Keratinocyte (primary cell): ENCODE results near the gene SCD. TPM values are rescaled to one million over a fixed set of nuclear protein-coding genes. Genes with fewer than 3 reads are reported as not detected.
A peak's percentile ranks its signal among the peaks of the same experiment; 100 is the strongest.
"Not testable (repeated sequence)": the region's sequence is repeated elsewhere in the genome, so short reads cannot be mapped to it uniquely, and the experiment has no call there.

ENCODE experiments used
- DNase-seq: peaks from one replicate; pipeline ENCODE4 v3.0.0-alpha.2; 2011; ENCODE audit warnings: low read depth, missing footprints, low spot score
- FAIRE-seq: peaks from 2 replicates; lab custom pipeline; 2011; peaks lifted over from hg19 to GRCh38; lab: Jason Lieb, UNC
- H2AFZ ChIP-seq: 2 replicates; pipeline ENCODE4 v1.6.0; 2012; ENCODE audit warnings: low read length, control low read depth, inconsistent platforms; ENCODE audit not compliant: control insufficient read depth
- H3K27ac ChIP-seq: 2 replicates; pipeline ENCODE4 v1.5.1; 2011; ENCODE audit warnings: low read length; ENCODE audit not compliant: control insufficient read depth, insufficient read depth
- H3K27me3 ChIP-seq: 3 replicates; pipeline ENCODE4 v1.6.0; 2011; ENCODE audit warnings: low read length; ENCODE audit not compliant: control insufficient read depth, insufficient read depth; ENCODE audit errors: extremely low read depth
- H3K36me3 ChIP-seq, 2 experiments: 2 replicates in 1 of 2; 3 replicates in 1 of 2; pipeline ENCODE4 v1.5.1; 2011; ENCODE audit warnings: low read length in 2 of 2, mild to moderate bottlenecking in 1 of 2; ENCODE audit not compliant: control insufficient read depth in 2 of 2, insufficient read depth in 2 of 2; ENCODE audit errors: extremely low read depth in 1 of 2
- H3K4me1 ChIP-seq: 3 replicates; pipeline ENCODE4 v1.5.1; 2011; ENCODE audit warnings: low read length; ENCODE audit not compliant: control insufficient read depth, insufficient read depth; ENCODE audit errors: extremely low read depth
- H3K4me2 ChIP-seq: 3 replicates; pipeline ENCODE4 v1.6.0; 2011; ENCODE audit warnings: low read depth, low read length; ENCODE audit not compliant: control insufficient read depth, insufficient read depth; ENCODE audit errors: extremely low read depth
- H3K4me3 ChIP-seq, 3 experiments: fragments of 200-600 bp in 1 of 3; sonication (generic) in 1 of 3; 2 replicates in 2 of 3; 3 replicates in 1 of 3; pipeline ENCODE4 v1.5.1; 2011 to 2016; ENCODE audit warnings: low read length in 3 of 3, mild to moderate bottlenecking in 3 of 3, control low read depth in 2 of 3, inconsistent platforms in 1 of 3, low read depth in 1 of 3, mixed read lengths in 1 of 3, mixed run types in 1 of 3, moderate library complexity in 1 of 3; ENCODE audit not compliant: control insufficient read depth in 2 of 3, insufficient read depth in 2 of 3; ENCODE audit errors: extremely low read depth in 1 of 3
- H3K79me2 ChIP-seq: 2 replicates; pipeline ENCODE4 v1.6.0; 2012; ENCODE audit warnings: low read length; ENCODE audit not compliant: control insufficient read depth, insufficient read depth
- H3K9ac ChIP-seq: 3 replicates; pipeline ENCODE4 v1.6.0; 2011; ENCODE audit warnings: low read length; ENCODE audit not compliant: control insufficient read depth, insufficient read depth; ENCODE audit errors: extremely low read depth
- H3K9me1 ChIP-seq: 3 replicates; pipeline ENCODE4 v1.6.0; 2011; ENCODE audit warnings: low read length; ENCODE audit not compliant: control insufficient read depth, insufficient read depth; ENCODE audit errors: extremely low read depth
- H3K9me3 ChIP-seq: 2 replicates; pipeline ENCODE4 v1.5.1; 2012; ENCODE audit warnings: low read depth, low read length; ENCODE audit not compliant: control insufficient read depth
- H4K20me1 ChIP-seq: 3 replicates; pipeline ENCODE4 v1.6.0; 2011; ENCODE audit warnings: low read length; ENCODE audit not compliant: control insufficient read depth, insufficient read depth; ENCODE audit errors: extremely low read depth
- CTCF ChIP-seq, 3 experiments: IDR thresholded peaks in 1 of 3; conservative IDR thresholded peaks in 1 of 3; optimal IDR thresholded peaks in 1 of 3; 2 replicates in 2 of 3; 3 replicates in 1 of 3; pipeline versions ENCODE3 to v1.5.1; 2011; ENCODE audit warnings: low read length in 3 of 3, mild to moderate bottlenecking in 3 of 3, moderate library complexity in 2 of 3, control low read depth in 1 of 3, inconsistent platforms in 1 of 3; ENCODE audit not compliant: insufficient read depth in 2 of 3; ENCODE audit errors: extremely low read depth in 1 of 3
- EZH2 ChIP-seq: IDR thresholded peaks from one replicate; pipeline ENCODE4 v1.6.1; 2012; ENCODE audit warnings: inconsistent platforms, mild to moderate bottlenecking, low read length, moderate library complexity
- dilution Hi-C: fragments of 300-500 bp; cut with MboI; formaldehyde crosslinking; loops from one replicate; pipeline ENCODE4 v1.7.0; 2020; ENCODE audit warnings: low sequenced_read_pairs; ENCODE audit not compliant: extremely low pct_ligation_motif_present
- polyA plus RNA-seq, 5 experiments: library from polyadenylated mRNA; depleted of rRNA in 3 of 5; stranded (reverse) in 3 of 5; stranded (forward) in 1 of 5; unstranded in 1 of 5; fragments of >200 nt; gene quantifications; 1 replicate in 1 of 5; 2 replicates in 3 of 5; 3 replicates in 1 of 5; pipeline versions ENCODE4 v1.2.1 to v1.2.3, GENCODE V29; 2011 to 2012; ENCODE audit warnings: missing spikeins in 2 of 5, low read depth in 1 of 5, low replicate concordance in 1 of 5

Gene SCD
- polyA plus RNA-seq, 1 donor (not counting 4 experiments of a cell fraction or from before 2014, with no cell fraction given) = 1,275 TPM

- Histone ChIP-seq H3K36me3 (no peaks in the 10 kb centered on the region), H4K20me1 (no peaks in the 10 kb centered on the region), H3K9me3 (no peaks in the 10 kb centered on the region), H3K27ac (peak overlapping the region; percentile 100), H2AFZ (no peak overlapping the region), H3K9me1 (no peaks in the 10 kb centered on the region), H3K27me3 (no peaks in the 10 kb centered on the region), H3K79me2 (no peaks in the 10 kb centered on the region), H3K4me2 (peak overlapping the region; percentile 91), H3K4me1 (peaks cover 49% of the 10 kb centered on the region), H3K9ac (peak overlapping the region; percentile 99), H3K4me3 (peak overlapping the region; percentile 34 to 74 (median 51))
- TF ChIP-seq CTCF (optimal IDR thresholded peaks at IDR 0.05 in 1 of 3, IDR thresholded peaks at IDR 0.05 in 1 of 3, conservative IDR thresholded peaks at IDR 0.05 in 1 of 3; ENCODE audit: extremely low read depth in 1 of 3, insufficient read depth in 2 of 3, low read length in 3 of 3) (no peak), EZH2 (no peak)
- FAIRE-seq (no peak), DNase-seq (no peak)
- dilution Hi-C loops = no loop called here
Measured at GRCh38 chr10:100374200-100374655, 27.2 kb downstream of the SCD start.

GRCh38 chr10:100374677-100375353 lies 27.8 kb downstream of the SCD start:
- H3K4me2 ChIP-seq = peak overlapping the region; percentile 91
- H3K9me3 ChIP-seq, H3K9me1 ChIP-seq, dilution Hi-C loops, H2AFZ ChIP-seq, DNase-seq, FAIRE-seq, H3K36me3 ChIP-seq, H3K79me2 ChIP-seq, H4K20me1 ChIP-seq, H3K27me3 ChIP-seq: not testable (repeated sequence)
- H3K4me1 ChIP-seq = peaks cover 49% of the 10 kb centered on the region
- H3K9ac ChIP-seq = peak overlapping the region; percentile 99
- peak overlapping the region; percentile 34 to 74 (median 51) for H3K4me3 ChIP-seq
- H3K27ac ChIP-seq = peak overlapping the region; percentile 100

GRCh38 chr10:100376656-100377055 lies 29.6 kb downstream of the SCD start:
- dilution Hi-C loops = not testable (repeated sequence)

More at GRCh38 chr10:100376656-100377055, 29.6 kb downstream of the SCD start:
- not testable (repeated sequence) for H3K27ac ChIP-seq, H3K79me2 ChIP-seq, H3K9me1 ChIP-seq, H3K4me2 ChIP-seq, DNase-seq, H3K4me3 ChIP-seq, H3K9me3 ChIP-seq, H3K27me3 ChIP-seq, FAIRE-seq, H3K9ac ChIP-seq, H2AFZ ChIP-seq, H3K36me3 ChIP-seq, H4K20me1 ChIP-seq
- H3K4me1 ChIP-seq = peaks cover 31% of the 10 kb centered on the region
